ENCODE results near the gene NAALADL2. TPM values are rescaled to one million over a fixed set of nuclear protein-coding genes. Genes with fewer than 3 reads are reported as not detected.

Gene NAALADL2
- total and polyA plus RNA-seq, 2 of the 4 experiments (the other 2 are of a cell fraction) = 3.8 to 19.2 TPM

- in situ Hi-C loops (cut with MboI; ENCODE audit: low sequenced_read_pairs) = no loop called here
- H4K91ac ChIP-seq (ENCODE audit: insufficient read depth, low read depth, low read length) = no peak overlapping the region
- no peak overlapping the region for H3K56ac ChIP-seq (ENCODE audit: extremely low read depth, insufficient read depth, low read length)
- DNase-seq = peak; percentile 70
- no peak overlapping the region for H2BK20ac ChIP-seq (ENCODE audit: low read depth, low read length)
- no peak overlapping the region for H2BK15ac ChIP-seq (ENCODE audit: low read depth, low read length)
- H4K8ac ChIP-seq (ENCODE audit: low read depth in 2 of 2, low read length in 2 of 2) = no peak overlapping the region
- dilution Hi-C loops (cut with HindIII; ENCODE audit: low sequenced_read_pairs, unreplicated experiment) = no loop called here
- CTCF ChIA-PET = no interaction called here
- no peak overlapping the region for H2AK5ac ChIP-seq (ENCODE audit: low read depth, low read length)
- H3K4me3 ChIP-seq (ENCODE audit: insufficient read depth, low read depth, low read length) = no peak overlapping the region
- intact Hi-C loops (cut with micrococcal nuclease) = no loop called here
- H3K9ac ChIP-seq (ENCODE audit: low read depth, low read length) = no peak overlapping the region
- H4K5ac ChIP-seq (ENCODE audit: low read depth, low read length) = no peak overlapping the region
- no peak overlapping the region for H3K4ac ChIP-seq (ENCODE audit: low read depth, low read length)
- no peaks in the 10 kb centered on the region for H3K27me3 ChIP-seq (ENCODE audit: control insufficient read depth, insufficient read depth, low read length)
- peak; percentile 24; the same call in 1 of the 2 replicates for ATAC-seq (ENCODE audit: low read depth)
- H4K20me1 ChIP-seq (ENCODE audit: insufficient read depth, low read length) = no peaks in the 10 kb centered on the region
- no TSS peak for BruUV-seq (replicated peaks)
- POLR2A ChIA-PET (ENCODE audit: unreplicated experiment) = no interaction called here
- no peaks in the 10 kb centered on the region for H3K79me1 ChIP-seq (ENCODE audit: low read depth in 1 of 2, low read length in 2 of 2)
- no peaks in the 10 kb centered on the region; the same call in 1 of the 2 replicates for H3K36me3 ChIP-seq (ENCODE audit: control insufficient read depth, insufficient read depth, low read length)
- H3K4me1 ChIP-seq (ENCODE audit: control insufficient read depth, insufficient read depth, low read length) = peaks cover 3% of the 10 kb centered on the region; the same call in 1 of the 2 replicates
- H2BK120ac ChIP-seq (ENCODE audit: low read depth, low read length) = no peak overlapping the region
- H3K14ac ChIP-seq (replicated peaks; ENCODE audit: low read depth, low read length) = no peak overlapping the region
- H2BK5ac ChIP-seq (ENCODE audit: low read depth, low read length, poor library complexity, severe bottlenecking) = no peak overlapping the region
- no peaks in the 10 kb centered on the region for H3K9me3 ChIP-seq (ENCODE audit: control insufficient read depth, insufficient read depth, low read length)
- TF ChIP-seq MAFK (IDR thresholded peaks at IDR 0.05; ENCODE audit: low read depth, low read length) (no peak), CEBPB (IDR thresholded peaks at IDR 0.05; ENCODE audit: low read depth, low read length) (peak; percentile 97)
- H2AK9ac ChIP-seq (replicated peaks; ENCODE audit: low read depth, low read length, poor library complexity) = no peak overlapping the region
- no peak overlapping the region for H2AFZ ChIP-seq (replicated peaks; ENCODE audit: low read length, poor library complexity)
- no peak overlapping the region for H3K27ac ChIP-seq (ENCODE audit: insufficient read depth, low read length)
- no peak overlapping the region for H3K4me2 ChIP-seq (ENCODE audit: low read depth, low read length)
- no peak overlapping the region for H3K23ac ChIP-seq (ENCODE audit: low read depth, low read length)
- no peak overlapping the region for H3K18ac ChIP-seq (ENCODE audit: low read depth, low read length)
- no CpG with 5 or more reads among the region's 3 CpGs for WGBS, 2 experiments (ENCODE audit: extremely low coverage in 2 of 2, insufficient read length in 1 of 2)
- H3K9me1 ChIP-seq (ENCODE audit: insufficient read depth, low read length) = no peaks in the 10 kb centered on the region; the same call in 1 of the 2 replicates
Observed at GRCh38 chr3:175212896-175213295, 353.8 kb downstream of the NAALADL2 start.

Data from IMR-90 (cell line).